ENCODE data around the gene TAF1C.
"Not testable (repeated sequence)": the region's sequence is repeated elsewhere in the genome, so short reads cannot be mapped to it uniquely, and the experiment has no call there.

Gene TAF1C

DNA sequence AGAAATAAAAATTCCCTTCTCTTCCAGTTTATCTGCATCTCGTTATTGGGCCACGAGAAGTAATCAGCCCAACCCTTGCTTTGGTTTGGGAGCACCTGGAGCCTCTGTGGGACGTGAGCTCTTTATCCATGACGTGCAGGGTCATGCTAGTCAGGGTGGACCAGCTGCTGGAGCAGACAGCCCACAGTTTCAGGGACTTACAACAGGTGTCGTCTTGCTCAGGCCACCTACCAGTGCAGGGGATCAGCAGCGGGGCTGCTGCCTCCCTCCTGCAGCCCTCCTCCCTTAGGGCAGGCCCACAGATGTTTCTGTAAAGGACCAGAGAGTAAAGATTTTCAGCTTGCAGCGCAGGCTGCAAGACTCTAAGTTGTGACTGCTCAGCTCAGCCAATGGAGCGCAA, 21.0 kb upstream of the TAF1C start:
- DNase-seq, result no peak

DNA sequence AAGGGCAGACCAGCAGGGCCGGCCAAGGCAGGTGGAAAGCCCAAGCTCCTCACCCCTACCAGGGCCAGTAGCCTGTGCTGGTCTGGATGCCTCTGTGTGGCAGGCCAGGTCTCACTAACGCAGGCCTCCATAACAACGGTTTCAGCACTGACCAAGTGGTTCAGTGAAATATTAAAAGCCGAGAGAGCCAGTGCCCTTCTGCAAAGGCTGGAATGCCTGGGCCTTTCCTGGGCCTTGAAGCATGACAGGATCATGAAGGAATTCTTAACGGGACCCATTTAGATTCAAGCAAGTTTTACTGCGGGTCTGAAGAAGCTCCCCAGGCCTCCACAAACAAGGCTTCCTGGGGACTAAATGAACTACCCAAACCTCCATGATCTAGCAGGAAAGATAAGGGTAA, 20.4 kb upstream of the TAF1C start:
- DNase-seq, result no peak

DNA sequence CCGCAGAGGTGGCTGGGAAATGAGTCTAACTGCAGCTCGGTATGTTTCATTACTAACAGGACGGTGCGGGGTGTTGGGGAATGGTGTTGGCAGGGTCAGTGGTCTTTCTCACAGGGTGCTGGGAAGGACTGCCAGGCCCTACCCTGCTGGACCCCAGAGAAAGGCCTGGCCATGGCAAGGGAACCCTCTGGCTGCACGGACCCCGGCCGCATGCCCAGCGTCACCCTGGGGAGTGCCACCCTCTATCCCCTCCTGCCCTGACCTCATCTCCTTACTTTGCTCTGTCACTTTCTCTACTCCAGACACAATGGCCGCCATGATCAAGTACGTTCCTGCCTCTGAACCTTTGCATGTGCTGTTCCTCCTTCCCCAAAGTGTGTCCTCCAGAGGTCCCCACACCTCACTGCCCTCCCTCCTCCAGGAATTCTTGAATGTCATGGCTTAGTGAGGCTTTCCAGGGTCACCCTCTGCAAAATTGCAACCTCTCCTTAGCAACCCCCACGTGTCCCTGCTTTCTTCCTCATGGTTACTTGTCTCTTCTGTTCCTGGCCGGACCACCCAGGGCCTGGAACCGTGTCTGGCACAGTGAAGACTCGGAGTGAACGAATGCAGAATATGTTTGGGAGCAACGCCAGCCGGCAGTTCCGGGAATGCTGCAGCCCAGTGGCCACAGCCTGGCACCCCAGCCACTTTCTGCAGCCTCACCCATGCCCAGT, 19.3 kb upstream of the TAF1C start:
- DNase-seq, result no peak

DNA sequence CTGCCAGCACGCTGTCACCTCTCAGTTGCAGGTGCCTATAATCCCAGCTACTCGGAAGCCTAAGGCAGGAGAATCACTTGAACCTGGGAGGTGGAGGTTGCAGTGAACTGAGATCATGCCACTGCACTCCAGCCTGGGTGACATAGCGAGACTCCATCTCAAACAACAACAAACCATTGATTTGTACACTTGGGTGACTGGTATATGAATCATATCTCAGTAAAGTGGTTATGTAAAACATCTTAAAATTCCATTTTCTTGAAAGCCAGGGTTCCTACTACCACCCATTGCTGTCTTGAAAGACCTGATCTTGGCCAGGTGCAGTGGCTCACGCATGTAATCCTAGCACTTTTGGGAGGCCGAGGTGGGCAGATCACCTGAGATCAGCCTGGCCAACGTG, 18.3 kb upstream of the TAF1C start:
- not testable (repeated sequence) for DNase-seq

DNA sequence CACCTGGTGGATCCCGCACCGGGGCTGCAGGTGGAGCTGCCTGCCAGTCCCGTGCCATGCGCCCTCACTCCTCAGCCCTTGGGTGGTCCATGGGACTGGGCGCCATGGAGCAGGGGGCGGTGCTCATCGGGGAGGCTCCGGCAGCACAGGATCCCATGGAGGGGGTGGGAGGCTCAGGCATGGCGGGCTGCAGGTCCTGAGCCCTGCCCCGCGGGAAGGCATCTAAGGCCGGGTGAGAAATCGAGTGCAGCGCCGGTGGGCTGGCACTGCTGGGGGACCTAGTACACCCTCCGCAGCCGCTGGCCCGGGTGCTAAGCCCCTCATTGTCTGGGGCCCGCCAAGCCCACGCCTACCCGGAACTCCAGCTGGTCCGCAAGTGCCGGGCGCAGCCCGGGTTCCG, 17.7 kb upstream of the TAF1C start:
- DNase-seq, result not testable (repeated sequence)

DNA sequence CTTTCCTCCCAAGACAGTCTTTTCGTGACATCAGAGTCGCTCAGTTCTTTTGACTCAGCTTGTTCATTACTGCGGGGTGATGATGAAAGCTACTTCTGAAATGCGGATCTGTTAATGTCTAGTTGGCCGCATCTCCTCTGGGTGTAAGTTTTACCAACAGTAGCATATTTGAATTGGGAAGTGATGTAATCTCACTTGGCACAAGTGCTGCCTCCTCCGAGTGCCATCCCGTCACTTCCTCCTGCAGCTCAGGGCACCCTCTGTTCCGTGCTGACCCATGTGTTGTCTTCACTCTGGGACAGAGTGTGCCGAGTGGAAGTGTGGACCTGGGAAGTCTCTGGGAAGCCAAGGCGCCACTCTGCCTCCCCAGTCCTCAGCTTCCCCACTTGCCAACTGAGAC, 13.0 kb upstream of the TAF1C start:
- no peak for DNase-seq

DNA sequence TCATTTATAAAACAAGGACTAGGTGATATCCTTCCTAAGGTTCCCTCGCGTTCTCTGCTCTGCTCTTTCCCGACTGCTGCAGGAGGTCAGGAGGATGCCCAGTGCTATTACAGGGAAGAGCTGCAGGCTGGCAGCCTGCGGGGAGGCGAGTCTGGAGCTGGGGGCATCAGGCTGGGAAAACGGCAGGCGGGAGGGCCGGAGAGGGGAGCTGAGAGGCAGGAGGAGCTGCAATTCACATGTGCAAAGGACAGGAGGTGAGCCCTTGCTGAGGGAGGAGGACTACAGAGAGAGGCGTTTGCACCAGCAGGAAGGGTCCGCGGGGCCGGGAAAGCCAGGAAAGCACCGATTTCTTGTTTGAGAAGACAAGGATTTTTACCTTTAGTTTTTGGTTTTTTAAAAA, 12.2 kb upstream of the TAF1C start:
- DNase-seq, result no peak

DNA sequence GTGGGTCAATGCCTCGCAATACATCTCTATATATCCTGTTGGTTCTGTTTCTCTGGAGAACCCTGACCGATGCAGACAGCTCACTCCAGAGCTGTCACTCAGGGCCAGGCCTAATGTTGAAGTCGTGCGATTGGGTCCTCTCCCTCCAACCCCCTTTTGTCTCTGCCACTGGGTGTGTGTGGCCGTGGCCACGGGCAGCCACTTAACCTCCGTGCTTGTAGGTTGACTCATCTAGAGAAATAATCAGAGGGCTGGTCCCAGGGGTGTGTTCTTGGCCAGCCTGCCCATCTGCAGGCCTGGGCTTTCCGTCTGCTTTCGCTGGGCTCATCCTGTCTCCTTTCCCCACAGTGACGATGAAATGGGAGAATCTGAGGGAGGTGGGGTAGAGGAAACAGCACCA, 11.5 kb upstream of the TAF1C start:
- DNase-seq, result no peak

DNA sequence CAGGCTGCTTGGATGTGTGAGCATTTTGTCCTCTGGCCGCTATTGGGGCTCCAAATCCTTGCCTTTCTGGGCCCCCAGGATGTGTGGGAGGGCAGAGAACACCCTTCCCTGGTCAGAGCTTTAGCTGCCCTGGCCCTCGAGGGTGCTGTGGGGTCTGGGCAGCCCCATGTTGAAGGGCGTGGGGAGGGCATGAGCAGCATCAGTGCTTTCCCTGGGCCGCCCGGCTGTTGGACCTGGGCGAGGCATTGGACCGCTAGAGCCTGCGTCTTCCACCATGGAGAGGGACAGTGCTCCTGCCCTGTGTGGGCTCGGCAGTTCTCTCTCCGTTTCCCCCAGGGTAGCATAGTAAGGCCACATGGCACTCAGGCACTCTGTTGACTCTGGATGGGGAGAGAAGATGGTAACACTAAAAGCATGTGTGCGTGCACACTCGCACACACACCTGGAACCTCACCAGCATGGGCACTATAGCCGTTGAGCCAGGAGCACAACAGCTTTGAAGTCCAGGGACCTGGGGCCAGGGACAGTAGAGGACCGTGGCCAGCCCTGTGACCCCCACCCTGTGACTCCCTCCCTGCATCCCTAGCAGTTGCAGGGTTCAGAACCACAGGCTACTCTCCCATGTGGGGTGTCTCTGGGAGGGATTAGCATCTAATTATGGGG, 10.7 kb upstream of the TAF1C start:
- no peak for DNase-seq

DNA sequence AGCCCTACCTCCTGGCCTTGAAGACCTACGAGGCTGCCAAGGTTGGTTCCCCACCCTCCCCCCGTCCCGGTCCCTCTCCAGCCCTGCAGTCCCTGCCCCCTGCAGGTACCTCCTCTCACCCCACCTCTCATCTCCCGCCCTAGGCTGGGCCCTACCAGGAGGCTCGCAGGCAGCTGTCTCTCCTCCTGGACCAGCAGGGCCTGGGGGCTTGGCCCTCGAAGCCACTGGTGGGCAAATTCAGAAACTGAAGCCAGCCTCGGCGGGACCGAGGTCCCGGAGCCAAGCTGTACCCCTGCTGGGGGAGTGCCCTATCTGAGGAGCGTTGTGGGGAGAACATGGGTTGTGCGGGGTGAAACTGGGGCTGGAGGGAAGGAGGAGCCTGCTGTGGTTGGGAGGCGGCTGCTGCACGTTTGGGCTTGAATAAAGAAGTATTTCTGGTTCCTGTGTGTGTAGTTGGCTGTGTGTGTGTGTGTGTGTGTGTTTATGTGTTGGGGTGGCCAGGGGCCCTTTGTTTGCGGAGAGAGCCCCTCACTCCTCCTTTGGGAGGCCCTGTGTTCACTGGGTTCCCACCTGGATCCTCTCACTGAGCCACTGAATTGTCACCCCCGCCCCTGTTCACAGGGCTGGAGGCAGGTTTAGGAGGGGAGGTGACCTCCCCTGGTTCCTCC, 10.0 kb upstream of the TAF1C start:
- DNase-seq, result no peak

DNA sequence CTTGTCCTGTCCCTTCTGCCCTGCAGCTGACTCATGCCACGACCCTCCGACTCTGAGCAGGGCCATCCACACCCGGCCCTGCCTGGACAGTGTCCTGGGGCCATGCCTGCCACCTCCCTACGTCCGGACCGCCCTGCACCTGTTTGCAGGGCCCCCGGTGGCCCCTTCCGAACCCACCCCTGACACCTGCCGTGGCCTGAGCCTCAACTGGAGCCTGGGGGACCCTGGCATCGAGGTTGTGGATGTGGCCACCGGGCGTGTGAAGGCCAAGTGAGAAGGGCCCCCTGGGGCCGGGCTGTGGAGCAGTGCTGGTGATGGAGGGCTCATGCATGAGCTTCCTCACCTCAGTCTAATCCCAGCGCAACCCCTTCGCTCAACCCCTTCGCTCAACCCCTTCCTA, 9.2 kb upstream of the TAF1C start:
- DNase-seq, result no peak

DNA sequence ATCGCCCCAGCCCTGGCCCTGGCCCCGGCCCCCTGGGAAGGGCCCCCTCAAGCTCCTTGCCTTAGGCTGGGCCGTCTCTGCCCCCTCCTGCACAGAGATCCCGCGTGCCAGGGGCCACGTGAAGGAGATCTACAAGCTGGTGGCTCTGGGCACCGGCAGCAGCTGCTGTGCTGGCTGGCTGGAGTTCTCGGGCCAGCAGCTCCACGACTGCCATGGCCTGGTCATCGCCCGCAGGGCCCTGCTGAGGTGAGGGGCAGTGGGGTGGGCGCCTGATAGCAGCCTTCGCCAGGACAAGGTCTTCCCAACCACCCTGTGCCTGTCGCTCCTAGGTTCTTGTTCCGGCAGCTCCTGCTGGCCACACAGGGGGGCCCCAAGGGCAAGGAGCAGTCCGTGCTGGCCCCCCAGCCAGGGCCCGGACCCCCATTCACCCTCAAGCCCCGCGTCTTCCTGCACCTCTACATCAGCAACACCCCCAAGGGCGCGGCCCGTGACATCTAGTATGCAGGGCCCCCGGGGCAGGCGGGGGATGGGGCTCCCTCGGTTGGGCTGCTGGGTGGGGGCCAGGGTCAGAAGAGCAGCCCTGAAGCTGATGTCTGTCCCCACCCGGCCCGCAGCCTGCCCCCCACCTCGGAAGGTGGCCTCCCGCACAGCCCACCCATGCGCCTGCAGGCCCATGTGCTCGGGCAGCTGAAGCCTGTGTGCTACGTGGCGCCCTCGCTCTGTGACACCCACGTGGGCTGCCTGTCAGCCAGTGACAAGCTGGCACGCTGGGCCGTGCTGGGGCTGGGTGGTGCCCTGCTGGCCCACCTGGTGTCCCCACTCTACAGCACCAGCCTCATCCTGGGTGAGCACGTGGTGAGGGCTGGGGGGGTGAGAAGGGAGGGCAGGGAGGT, 8.6 kb upstream of the TAF1C start:
- no peak for DNase-seq

DNA sequence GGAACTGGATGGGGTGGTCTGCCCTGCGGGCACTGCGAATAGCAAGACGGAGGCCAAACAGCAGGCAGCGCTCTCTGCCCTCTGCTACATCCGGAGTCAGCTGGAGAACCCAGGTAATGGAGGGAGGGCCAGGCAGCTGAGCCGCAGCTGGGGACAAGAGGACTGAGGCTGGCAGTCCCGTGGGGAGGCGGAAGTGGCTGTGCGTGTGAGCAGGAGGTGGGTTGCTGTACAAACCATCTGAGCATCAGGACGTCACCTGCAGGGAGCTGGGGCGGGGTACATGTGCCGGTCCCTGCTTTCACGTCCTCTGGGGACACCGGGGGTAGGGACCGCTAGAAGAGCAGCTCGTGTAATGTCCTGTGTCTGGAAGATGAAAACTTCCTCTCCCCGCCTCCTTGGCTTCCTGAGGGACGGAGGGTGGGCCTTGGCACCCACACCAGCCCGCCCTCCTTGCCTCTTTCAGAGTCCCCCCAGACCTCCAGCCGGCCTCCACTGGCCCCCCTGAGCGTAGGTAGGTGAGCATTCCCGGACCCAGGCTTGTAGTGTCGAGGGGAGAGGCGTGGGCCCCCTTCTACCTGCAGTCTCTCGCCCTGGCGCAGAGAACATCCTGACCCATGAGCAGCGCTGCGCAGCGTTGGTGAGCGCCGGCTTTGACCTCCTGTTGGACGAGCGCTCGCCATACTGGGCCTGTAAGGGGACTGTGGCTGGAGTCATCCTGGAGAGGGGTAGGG, 7.8 kb upstream of the TAF1C start:
- DNase-seq, result no peak

DNA sequence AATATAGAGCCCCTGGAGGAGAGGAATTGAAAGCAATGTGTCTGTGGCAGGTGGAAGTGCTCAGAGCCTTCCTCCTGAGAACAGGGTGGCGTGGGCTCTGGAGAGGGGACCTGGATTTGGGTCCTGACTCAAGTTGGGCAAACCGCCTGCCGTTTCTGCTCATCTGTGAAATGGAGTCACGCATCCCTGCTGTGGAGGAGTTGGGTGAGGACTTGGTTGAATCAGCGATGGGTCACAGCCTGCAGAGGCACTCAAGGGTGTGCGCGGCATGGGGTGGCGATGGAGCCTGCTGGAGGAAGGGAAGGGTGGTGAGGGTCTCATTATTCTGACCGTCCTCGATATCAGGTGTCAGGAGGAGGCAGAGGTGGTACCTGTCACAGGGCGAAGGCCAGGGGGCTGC, 7.2 kb upstream of the TAF1C start:
- no peak for DNase-seq

DNA sequence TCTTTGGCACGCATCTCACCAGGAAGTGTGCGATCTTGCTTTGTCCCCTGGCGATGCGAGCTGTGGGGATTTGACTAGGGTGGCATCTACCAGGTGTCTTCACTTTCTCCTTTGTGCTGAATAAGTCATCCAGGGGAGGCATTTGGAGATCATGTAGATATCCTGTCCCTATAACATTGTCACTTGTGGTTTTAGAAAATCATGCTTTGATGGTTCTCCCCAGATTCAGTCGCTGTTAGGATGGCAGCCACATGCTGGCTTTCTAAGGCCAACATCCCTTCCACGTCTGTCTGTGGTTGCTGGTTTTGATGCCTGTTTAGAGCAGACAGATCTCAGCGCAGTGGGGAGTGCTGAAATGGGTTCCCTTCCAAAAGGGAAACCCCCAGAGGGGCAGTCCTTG, 6.6 kb upstream of the TAF1C start:
- DNase-seq, result no peak

DNA sequence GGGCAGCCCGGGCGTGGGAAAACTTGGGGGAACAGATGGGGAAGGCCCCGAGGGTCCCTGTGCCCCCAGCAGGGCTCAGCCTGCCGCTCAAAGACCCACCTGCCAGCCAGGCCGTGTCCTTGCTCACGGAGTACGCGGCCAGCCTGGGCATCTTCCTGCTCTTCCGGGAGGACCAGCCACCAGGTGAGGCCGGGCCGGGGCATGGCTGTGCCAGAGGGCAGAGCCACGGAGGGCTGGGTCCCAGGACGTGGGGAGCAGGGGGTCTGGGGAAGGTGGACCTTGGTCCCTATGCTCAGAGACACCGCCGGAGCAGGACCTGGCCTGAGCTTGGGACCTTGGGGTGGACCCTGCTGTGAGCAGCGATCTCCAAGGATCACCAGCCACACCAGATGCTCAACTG, 4.6 kb upstream of the TAF1C start:
- no peak for DNase-seq

DNA sequence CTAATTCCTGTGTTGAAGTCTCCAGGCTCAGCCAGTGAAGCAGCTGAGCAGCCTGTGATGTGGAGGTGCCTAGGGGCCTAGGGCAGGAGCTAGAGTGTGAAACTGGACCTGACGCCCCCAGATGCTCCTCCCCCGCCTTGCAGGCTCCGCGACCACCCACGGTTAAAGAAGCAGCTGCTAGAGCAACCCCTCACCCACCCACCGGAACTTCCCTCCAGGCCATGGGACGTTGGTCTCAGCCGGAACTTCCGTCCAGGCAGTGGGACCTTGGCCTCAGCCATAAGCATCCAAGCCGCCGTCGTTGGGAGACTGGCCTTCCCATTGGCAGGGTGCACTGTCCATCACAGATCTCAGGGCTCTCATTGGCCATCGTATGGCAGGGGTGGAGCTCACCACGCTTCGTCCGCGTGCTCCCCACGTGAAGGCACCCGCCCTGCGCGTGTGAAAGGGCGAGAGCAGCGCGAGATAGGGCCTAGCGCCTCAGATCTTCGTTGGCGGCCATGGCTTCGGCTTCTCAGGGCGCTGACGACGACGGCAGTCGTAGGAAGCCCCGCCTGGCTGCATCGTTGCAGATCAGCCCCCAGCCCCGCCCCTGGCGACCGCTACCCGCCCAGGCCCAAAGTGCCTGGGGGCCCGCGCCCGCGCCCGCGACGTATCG, 4.0 kb upstream of the TAF1C start, which contains the start of gene ADAD2:
TSS of gene ADAD2 (plus strand) at position 427 of the 658 bp plus-strand sequence. CDS start at position 501, 74 bp downstream.
- no peak for DNase-seq

DNA sequence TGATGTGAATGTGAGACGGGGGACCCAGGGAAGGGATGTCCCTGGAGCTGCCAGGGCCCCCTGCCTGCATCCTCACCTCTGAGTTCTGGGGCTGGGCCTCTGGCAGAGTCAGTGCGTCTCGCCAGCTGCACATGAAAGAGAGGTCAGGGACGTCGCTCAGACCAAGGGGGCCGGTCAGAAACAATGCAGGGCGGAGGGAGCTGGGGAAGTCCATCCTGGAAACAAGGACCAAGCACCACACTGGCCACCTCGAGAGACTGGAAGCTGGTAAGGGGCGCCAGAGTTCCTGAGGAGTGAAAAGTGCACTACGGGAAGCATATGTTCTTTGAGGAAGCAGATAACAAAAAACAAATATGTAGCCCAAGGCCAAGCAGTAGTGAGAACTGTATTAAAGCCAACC, 2.1 kb downstream of the TAF1C start:
- DNase-seq, result no peak

DNA sequence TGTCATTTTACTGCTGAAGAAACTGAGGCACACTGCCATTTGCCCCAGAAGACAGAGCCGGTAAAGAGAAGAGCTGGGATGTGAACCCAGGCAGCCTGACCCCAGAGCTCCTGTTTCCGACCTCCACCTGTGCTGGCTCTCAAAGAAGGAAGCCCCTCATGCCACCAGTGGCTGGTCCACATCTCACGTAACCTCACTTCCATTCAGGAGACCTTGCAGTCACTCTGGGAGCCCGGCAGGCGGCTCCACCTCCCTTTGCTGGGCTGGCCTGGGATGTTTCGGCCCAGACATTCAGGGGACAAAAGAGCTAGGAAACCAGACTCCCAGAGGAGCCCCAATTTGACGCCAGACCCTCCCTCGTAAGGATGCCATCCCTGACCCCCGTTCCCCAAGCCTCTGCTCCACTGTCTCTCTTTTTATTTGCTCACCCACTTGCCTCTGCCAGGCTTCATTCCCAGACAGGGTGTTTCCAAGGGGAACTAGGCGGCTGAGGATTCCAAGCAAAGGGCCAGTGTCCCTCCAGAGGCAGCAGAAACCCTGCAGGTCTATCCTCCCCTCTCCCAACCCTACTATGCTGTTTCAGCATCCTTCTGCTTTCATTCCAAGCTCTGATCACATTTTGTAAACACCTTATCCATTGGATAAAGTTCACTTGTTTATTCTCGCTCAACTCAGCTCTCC, 2.8 kb downstream of the TAF1C start:
- no peak for DNase-seq

DNA sequence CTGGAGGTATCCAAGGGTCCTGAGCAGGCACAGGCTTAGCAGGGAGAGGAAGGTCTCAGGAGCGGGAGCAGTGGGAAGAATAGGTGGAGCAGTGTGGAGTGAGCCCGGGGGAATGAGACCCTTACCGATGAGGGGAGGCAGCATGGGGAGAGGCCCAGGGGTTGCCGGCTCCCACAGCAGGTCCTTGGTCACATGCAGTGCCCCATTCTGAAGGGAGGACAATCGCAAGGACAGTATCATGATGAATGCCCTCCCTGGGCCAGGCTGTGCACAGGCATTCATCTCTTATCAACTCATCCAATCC, 3.3 kb downstream of the TAF1C start:
- DNase-seq, result no peak
